IMR-90 (cell line): ENCODE results near the gene ABHD12. TPM values are rescaled to one million over a fixed set of nuclear protein-coding genes. Genes with fewer than 3 reads are reported as not detected.

Experiments used
- ATAC-seq: fragments of 200-7000 bp; cut with Tn5 transposase; 2 replicates; pipeline ENCODE4 v1.9.1; 2020; ENCODE audit warnings: low read depth, mild to moderate bottlenecking, moderate library complexity
- BruUV-seq: library from RNA; stranded (reverse); fragments of 400-500 nt; replicated peaks from 2 replicates; lab custom pipeline; 2021; lab: Mats Ljungman, UMichigan
- CTCF ChIA-PET: fragments of 300-600 bp; formaldehyde crosslinking; extraction: SDS; loops from one replicate; lab custom pipeline; 2021; ENCODE audit warnings: antibody characterized with exemption; lab: Yijun Ruan, JAX
- POLR2A ChIA-PET: fragments of 300-600 bp; sonication (Branson Sonifier 250); formaldehyde crosslinking; loops from one replicate; lab custom pipeline; 2022; ENCODE audit warnings: antibody characterized with exemption; ENCODE audit not compliant: unreplicated experiment; lab: Charles Lee
- DNase-seq: peaks from one replicate; pipeline ENCODE4 v3.0.0; 2013
- H2AFZ ChIP-seq: replicated peaks from 2 replicates; pipeline ENCODE3; 2013; ENCODE audit warnings: low read length, mild to moderate bottlenecking; ENCODE audit not compliant: poor library complexity
- H2AK5ac ChIP-seq: 2 replicates; pipeline ENCODE4 v1.6.1; 2013; ENCODE audit warnings: low read depth, low read length, inconsistent platforms
- H2AK9ac ChIP-seq: replicated peaks from 2 replicates; pipeline ENCODE3; 2013; ENCODE audit warnings: mild to moderate bottlenecking, low read depth, low read length, moderate library complexity; ENCODE audit not compliant: poor library complexity
- H2BK120ac ChIP-seq: 2 replicates; pipeline ENCODE4 v1.6.1; 2013; ENCODE audit warnings: low read depth, low read length, inconsistent platforms
- H2BK15ac ChIP-seq: 3 replicates; pipeline ENCODE4 v1.6.1; 2013; ENCODE audit warnings: low read depth, low read length, inconsistent platforms
- H2BK20ac ChIP-seq: 2 replicates; pipeline ENCODE4 v1.6.1; 2013; ENCODE audit warnings: low read depth, mild to moderate bottlenecking, inconsistent platforms, low read length, moderate library complexity
- H2BK5ac ChIP-seq: 2 replicates; pipeline ENCODE4 v1.6.1; 2013; ENCODE audit warnings: mild to moderate bottlenecking, low read depth, low read length, inconsistent platforms; ENCODE audit not compliant: poor library complexity, severe bottlenecking
- H3K14ac ChIP-seq: replicated peaks from 2 replicates; pipeline ENCODE4 v1.6.1; 2013; ENCODE audit warnings: low read depth, low read length, inconsistent platforms
- H3K18ac ChIP-seq: 2 replicates; pipeline ENCODE4 v1.6.1; 2013; ENCODE audit warnings: low read depth, low read length, control low read depth
- H3K23ac ChIP-seq: 2 replicates; pipeline ENCODE4 v1.6.1; 2013; ENCODE audit warnings: low read depth, low read length, inconsistent platforms
- H3K27ac ChIP-seq: 2 replicates; pipeline ENCODE4 v1.5.1; 2013; ENCODE audit warnings: mild to moderate bottlenecking, control low read depth, low read length; ENCODE audit not compliant: insufficient read depth
- H3K27me3 ChIP-seq: 2 replicates; pipeline ENCODE4 v1.6.1; 2013; ENCODE audit warnings: low read length; ENCODE audit not compliant: control insufficient read depth, insufficient read depth
- H3K36me3 ChIP-seq: 2 replicates; pipeline ENCODE4 v1.6.1; 2013; ENCODE audit warnings: low read length, mixed read lengths; ENCODE audit not compliant: control insufficient read depth, insufficient read depth
- H3K4ac ChIP-seq: 2 replicates; pipeline ENCODE4 v1.6.1; 2013; ENCODE audit warnings: low read depth, low read length, inconsistent platforms
- H3K4me1 ChIP-seq: 2 replicates; pipeline ENCODE4 v1.6.1; 2013; ENCODE audit warnings: low read length, mixed read lengths; ENCODE audit not compliant: control insufficient read depth, insufficient read depth
- H3K4me2 ChIP-seq: 2 replicates; pipeline ENCODE4 v1.6.1; 2013; ENCODE audit warnings: low read depth, mild to moderate bottlenecking, control low read depth, low read length, moderate library complexity
- H3K4me3 ChIP-seq: 2 replicates; pipeline ENCODE4 v1.5.1; 2013; ENCODE audit warnings: low read depth, mild to moderate bottlenecking, control low read depth, low read length, moderate library complexity; ENCODE audit not compliant: insufficient read depth
- H3K56ac ChIP-seq: 2 replicates; pipeline ENCODE4 v1.6.1; 2013; ENCODE audit warnings: low read length, inconsistent platforms; ENCODE audit not compliant: insufficient read depth; ENCODE audit errors: extremely low read depth
- H3K79me1 ChIP-seq, 2 experiments: 2 replicates each; pipeline ENCODE4 v1.6.1; 2013; ENCODE audit warnings: low read length in 2 of 2, inconsistent platforms in 1 of 2, low read depth in 1 of 2
- H3K9ac ChIP-seq: 2 replicates; pipeline ENCODE4 v1.6.1; 2013; ENCODE audit warnings: low read depth, low read length, control low read depth
- H3K9me1 ChIP-seq: 2 replicates; pipeline ENCODE4 v1.6.1; 2013; ENCODE audit warnings: low read length, inconsistent platforms; ENCODE audit not compliant: insufficient read depth
- H3K9me3 ChIP-seq: 2 replicates; pipeline ENCODE4 v1.6.1; 2013; ENCODE audit warnings: low read length; ENCODE audit not compliant: control insufficient read depth, insufficient read depth
- H4K20me1 ChIP-seq: 2 replicates; pipeline ENCODE4 v1.6.1; 2013; ENCODE audit warnings: low read length, inconsistent platforms; ENCODE audit not compliant: insufficient read depth
- H4K5ac ChIP-seq: 2 replicates; pipeline ENCODE4 v1.6.1; 2013; ENCODE audit warnings: mild to moderate bottlenecking, low read depth, low read length, control low read depth
- H4K8ac ChIP-seq, 2 experiments: 2 replicates each; pipeline ENCODE4 v1.6.1; 2013; ENCODE audit warnings: low read depth in 2 of 2, low read length in 2 of 2, control low read depth in 1 of 2, inconsistent platforms in 1 of 2
- H4K91ac ChIP-seq: 2 replicates; pipeline ENCODE4 v1.6.1; 2013; ENCODE audit warnings: low read depth, low read length, inconsistent platforms; ENCODE audit not compliant: insufficient read depth
- BHLHE40 ChIP-seq: fragments of 150-350 bp; IDR thresholded peaks from 2 replicates; pipeline ENCODE4 v1.6.1; 2016; ENCODE audit warnings: mild to moderate bottlenecking, low read depth, low read length
- CEBPB ChIP-seq: IDR thresholded peaks from 2 replicates; pipeline ENCODE4 v1.6.1; 2012; ENCODE audit warnings: low read depth, low read length, improper control_type of control experiment
- CHD1 ChIP-seq: IDR thresholded peaks from 2 replicates; pipeline ENCODE4 v1.6.1; 2012; ENCODE audit warnings: low read depth, low read length, improper control_type of control experiment
- FOS ChIP-seq: fragments of 150-350 bp; IDR thresholded peaks from 2 replicates; pipeline ENCODE4 v1.6.1; 2016; ENCODE audit warnings: low read depth, low read length
- MAFK ChIP-seq: IDR thresholded peaks from 2 replicates; pipeline ENCODE4 v1.6.1; 2012; ENCODE audit warnings: low read depth, low read length, improper control_type of control experiment
- MXI1 ChIP-seq: IDR thresholded peaks from 2 replicates; pipeline ENCODE4 v1.6.1; 2012; ENCODE audit warnings: low read depth, mild to moderate bottlenecking, low read length, moderate library complexity, borderline replicate concordance
- WGBS, 2 experiments: methylation state at CpG; one replicate each; pipeline versions ENCODE4 v1.1.5 to v1.1.7; 2013; ENCODE audit warnings: missing lambda C conversion rate in 2 of 2; ENCODE audit not compliant: insufficient read length in 1 of 2; ENCODE audit errors: extremely low coverage in 2 of 2; 5-methylcytosine and 5-hydroxymethylcytosine counted together
- dilution Hi-C: fragments of 300-500 bp; cut with HindIII; formaldehyde crosslinking; loops from one replicate; pipeline ENCODE4 v1.14.3; 2018; ENCODE audit warnings: low sequenced_read_pairs; ENCODE audit not compliant: unreplicated experiment
- in situ Hi-C: fragments of 300-500 bp; cut with MboI; formaldehyde crosslinking; loops from 3 replicates; pipeline ENCODE4 v1.14.3; 2019; ENCODE audit warnings: low sequenced_read_pairs, inconsistent platforms, mixed read lengths
- intact Hi-C: fragments of 100-400 bp; cut with micrococcal nuclease; formaldehyde crosslinking; loops from 2 replicates; pipeline ENCODE4 v1.10.0; 2022
- polyA plus RNA-seq, 3 experiments: library from polyadenylated mRNA; depleted of rRNA; stranded (reverse); fragments of >200 nt; gene quantifications; 2 replicates each; pipeline ENCODE4 v1.2.3, GENCODE V29; 2012; ENCODE audit warnings: low replicate concordance in 1 of 3
- total RNA-seq: library from RNA; depleted of rRNA; stranded (reverse); fragments of >200 nt; gene quantifications from 2 replicates; pipeline ENCODE4 v1.2.3, GENCODE V29; 2012

ABHD12 gene
- total and polyA plus RNA-seq, 2 of the 4 experiments (the other 2 are of a cell fraction) = 80.7 to 108 TPM

GRCh38 chr20:25418776-25419175 is 28.1 kb upstream of the ABHD12 start:
- no peak overlapping the region; the same call in 1 of the 2 replicates for H3K4me2 ChIP-seq
- POLR2A ChIA-PET = no interaction called here
- in situ Hi-C loops = loop anchor here (10.0 to 25.0 kb wide), 2 partner anchors 224 to 1781 kb away; partner anchors contain the start of genes CST3 and ENTPD6
- H3K36me3 ChIP-seq = peaks cover 4% of the 10 kb centered on the region; the same call in 1 of the 2 replicates
- H3K18ac ChIP-seq = no peak overlapping the region
- no CpG with 5 or more reads among the region's 1 CpG for whole genome bisulfite sequencing, 2 experiments
- H2AFZ ChIP-seq = no peak overlapping the region
- no peak overlapping the region for H2AK5ac ChIP-seq
- peaks cover 2 to 29% of the 10 kb centered on the region in 2 experiments; a peak in 3 of 4 replicates for H3K79me1 ChIP-seq
- BruUV-seq = no TSS peak
- H4K8ac ChIP-seq = no peak overlapping the region
- intact Hi-C loops = no loop called here
- TF ChIP-seq CHD1 = no peak
- TF ChIP-seq CEBPB = no peak
- TF ChIP-seq BHLHE40 = peak; percentile 63; the same call in 1 of the 2 replicates
- TF ChIP-seq MXI1 = no peak
- 0 out of 2 replicates have a peak, but pooled peaks have one; percentile 22 for TF ChIP-seq FOS
- TF ChIP-seq MAFK = no peak
- H2BK20ac ChIP-seq = no peak overlapping the region
- H3K23ac ChIP-seq = no peak overlapping the region
- H3K9ac ChIP-seq = no peak overlapping the region
- no peak overlapping the region for H2BK120ac ChIP-seq
- H2BK15ac ChIP-seq = no peak overlapping the region
- peak; percentile 69 for DNase-seq
- no peak overlapping the region for H3K4me3 ChIP-seq
- no peak overlapping the region for H4K5ac ChIP-seq
- 0 out of 2 replicates have a peak, but pooled peaks cover 2% of the 10 kb centered on the region for H3K4me1 ChIP-seq
- no peaks in the 10 kb centered on the region for H3K9me3 ChIP-seq
- no peak overlapping the region for H3K56ac ChIP-seq
- CTCF ChIA-PET = no interaction called here
- H3K4ac ChIP-seq = no peak overlapping the region
- H4K91ac ChIP-seq = no peak overlapping the region
- peak; percentile 24; the same call in 1 of the 2 replicates for ATAC-seq
- H3K27ac ChIP-seq = no peak overlapping the region
- H4K20me1 ChIP-seq = no peaks in the 10 kb centered on the region
- dilution Hi-C loops = no loop called here
- H3K27me3 ChIP-seq = no peaks in the 10 kb centered on the region
- H3K14ac ChIP-seq = no peak overlapping the region
- H2BK5ac ChIP-seq = no peak overlapping the region
- no peaks in the 10 kb centered on the region for H3K9me1 ChIP-seq
- no peak overlapping the region for H2AK9ac ChIP-seq
